ENCODE results near the gene PDGFC.

The PDGFC gene

GRCh38 chr4:156896527-156896926, 75.1 kb downstream of the PDGFC start:
- Histone ChIP-seq H3K27me3 (ENCODE audit: control insufficient read depth, insufficient read depth, low read length) (no peaks in the 10 kb centered on the region), H3K4me3 (ENCODE audit: low read length) (no peak overlapping the region), H3K36me3 (ENCODE audit: insufficient read depth, low read length) (no peaks in the 10 kb centered on the region), H3K9ac (ENCODE audit: low read depth, low read length) (no peak overlapping the region), H3K9me3 (replicated peaks; ENCODE audit: low read length) (no peaks in the 10 kb centered on the region), H3K4me2 (ENCODE audit: low read length) (no peak overlapping the region), H3K4me1 (ENCODE audit: control insufficient read depth, insufficient read depth, low read length) (peaks cover 15% of the 10 kb centered on the region)

GRCh38 chr4:156894234-156894633, 77.4 kb downstream of the PDGFC start:
- Histone ChIP-seq H3K27me3 (ENCODE audit: control insufficient read depth, insufficient read depth, low read length) (no peaks in the 10 kb centered on the region), H3K4me2 (ENCODE audit: low read length) (no peak overlapping the region), H3K4me1 (ENCODE audit: control insufficient read depth, insufficient read depth, low read length) (peaks cover 28% of the 10 kb centered on the region), H3K9ac (ENCODE audit: low read depth, low read length) (no peak overlapping the region), H3K9me3 (replicated peaks; ENCODE audit: low read length) (no peaks in the 10 kb centered on the region), H3K36me3 (ENCODE audit: insufficient read depth, low read length) (no peaks in the 10 kb centered on the region), H3K4me3 (ENCODE audit: low read length) (no peak overlapping the region)

- Histone ChIP-seq H3K9ac (ENCODE audit: low read depth, low read length) (no peak overlapping the region), H3K9me3 (replicated peaks; ENCODE audit: low read length) (no peaks in the 10 kb centered on the region), H3K27me3 (ENCODE audit: control insufficient read depth, insufficient read depth, low read length) (no peaks in the 10 kb centered on the region), H3K4me3 (ENCODE audit: low read length) (no peak overlapping the region), H3K36me3 (ENCODE audit: insufficient read depth, low read length) (no peaks in the 10 kb centered on the region), H3K4me1 (ENCODE audit: control insufficient read depth, insufficient read depth, low read length) (peaks cover 40% of the 10 kb centered on the region), H3K4me2 (ENCODE audit: low read length) (no peak overlapping the region)
Observed at GRCh38 chr4:156892805-156893204, 78.8 kb downstream of the PDGFC start.

- no peaks in the 10 kb centered on the region for H3K9me3 ChIP-seq (replicated peaks; ENCODE audit: low read length)
- H3K36me3 ChIP-seq (ENCODE audit: insufficient read depth, low read length): no peaks in the 10 kb centered on the region
- peak overlapping the region; percentile 36 for H3K9ac ChIP-seq (ENCODE audit: low read depth, low read length)
- H3K4me2 ChIP-seq (ENCODE audit: low read length): peak overlapping the region; percentile 66
- H3K4me3 ChIP-seq (ENCODE audit: low read length): peak overlapping the region; percentile 30
- H3K4me1 ChIP-seq (ENCODE audit: control insufficient read depth, insufficient read depth, low read length): peaks cover 40% of the 10 kb centered on the region
- H3K27me3 ChIP-seq (ENCODE audit: control insufficient read depth, insufficient read depth, low read length): no peaks in the 10 kb centered on the region
Observed at GRCh38 chr4:156889616-156890594, 81.7 kb downstream of the PDGFC start.

- H3K4me2 ChIP-seq (ENCODE audit: low read length): peak overlapping the region; percentile 66
- no peaks in the 10 kb centered on the region for H3K9me3 ChIP-seq (replicated peaks; ENCODE audit: low read length)
- H3K4me3 ChIP-seq (ENCODE audit: low read length): no peak overlapping the region
Observed at GRCh38 chr4:156888762-156889161, 82.8 kb downstream of the PDGFC start.

GRCh38 chr4:156886481-156886880, 85.1 kb downstream of the PDGFC start:
- no peaks in the 10 kb centered on the region for H3K9me3 ChIP-seq (replicated peaks; ENCODE audit: low read length)
- no peaks in the 10 kb centered on the region for H3K27me3 ChIP-seq (ENCODE audit: control insufficient read depth, insufficient read depth, low read length)
- H3K4me2 ChIP-seq (ENCODE audit: low read length): no peak overlapping the region
- no peak overlapping the region for H3K9ac ChIP-seq (ENCODE audit: low read depth, low read length)
- H3K4me1 ChIP-seq (ENCODE audit: control insufficient read depth, insufficient read depth, low read length): peaks cover 25% of the 10 kb centered on the region
- no peaks in the 10 kb centered on the region for H3K36me3 ChIP-seq (ENCODE audit: insufficient read depth, low read length)
- no peak overlapping the region for H3K4me3 ChIP-seq (ENCODE audit: low read length)

More at GRCh38 chr4:156888762-156889161, 82.8 kb downstream of the PDGFC start:
- Histone ChIP-seq H3K36me3 (ENCODE audit: insufficient read depth, low read length) (no peaks in the 10 kb centered on the region), H3K27me3 (ENCODE audit: control insufficient read depth, insufficient read depth, low read length) (no peaks in the 10 kb centered on the region), H3K9ac (ENCODE audit: low read depth, low read length) (no peak overlapping the region), H3K4me1 (ENCODE audit: control insufficient read depth, insufficient read depth, low read length) (peaks cover 32% of the 10 kb centered on the region)

GRCh38 chr4:156885374-156885773, 86.2 kb downstream of the PDGFC start:
- Histone ChIP-seq H3K4me2 (ENCODE audit: low read length) (no peak overlapping the region), H3K4me3 (ENCODE audit: low read length) (no peak overlapping the region), H3K27me3 (ENCODE audit: control insufficient read depth, insufficient read depth, low read length) (no peaks in the 10 kb centered on the region), H3K36me3 (ENCODE audit: insufficient read depth, low read length) (no peaks in the 10 kb centered on the region), H3K9ac (ENCODE audit: low read depth, low read length) (no peak overlapping the region), H3K9me3 (replicated peaks; ENCODE audit: low read length) (no peaks in the 10 kb centered on the region), H3K4me1 (ENCODE audit: control insufficient read depth, insufficient read depth, low read length) (peaks cover 23% of the 10 kb centered on the region)

- no peak overlapping the region for H3K4me3 ChIP-seq (ENCODE audit: low read length)
- no peaks in the 10 kb centered on the region for H3K27me3 ChIP-seq (ENCODE audit: control insufficient read depth, insufficient read depth, low read length)
- no peak overlapping the region for H3K9ac ChIP-seq (ENCODE audit: low read depth, low read length)
- peaks cover 11% of the 10 kb centered on the region for H3K4me1 ChIP-seq (ENCODE audit: control insufficient read depth, insufficient read depth, low read length)
- H3K9me3 ChIP-seq (replicated peaks; ENCODE audit: low read length): no peaks in the 10 kb centered on the region
- H3K4me2 ChIP-seq (ENCODE audit: low read length): no peak overlapping the region
- H3K36me3 ChIP-seq (ENCODE audit: insufficient read depth, low read length): no peaks in the 10 kb centered on the region
Observed at GRCh38 chr4:156884183-156884582, 87.4 kb downstream of the PDGFC start.

GRCh38 chr4:156875704-156876103, 95.9 kb downstream of the PDGFC start:
- no peaks in the 10 kb centered on the region for H3K9me3 ChIP-seq (replicated peaks; ENCODE audit: low read length)

GRCh38 chr4:156875055-156875454, 96.5 kb downstream of the PDGFC start:
- no peak overlapping the region for H3K4me2 ChIP-seq (ENCODE audit: low read length)
- no peaks in the 10 kb centered on the region for H3K27me3 ChIP-seq (ENCODE audit: control insufficient read depth, insufficient read depth, low read length)
- H3K4me3 ChIP-seq (ENCODE audit: low read length): no peak overlapping the region
- H3K4me1 ChIP-seq (ENCODE audit: control insufficient read depth, insufficient read depth, low read length): peaks cover 21% of the 10 kb centered on the region
- no peaks in the 10 kb centered on the region for H3K9me3 ChIP-seq (replicated peaks; ENCODE audit: low read length)
- no peaks in the 10 kb centered on the region for H3K36me3 ChIP-seq (ENCODE audit: insufficient read depth, low read length)
- H3K9ac ChIP-seq (ENCODE audit: low read depth, low read length): no peak overlapping the region

More at GRCh38 chr4:156875704-156876103, 95.9 kb downstream of the PDGFC start:
- H3K4me3 ChIP-seq (ENCODE audit: low read length): no peak overlapping the region
- no peaks in the 10 kb centered on the region for H3K27me3 ChIP-seq (ENCODE audit: control insufficient read depth, insufficient read depth, low read length)
- no peak overlapping the region for H3K9ac ChIP-seq (ENCODE audit: low read depth, low read length)
- no peak overlapping the region for H3K4me2 ChIP-seq (ENCODE audit: low read length)
- H3K4me1 ChIP-seq (ENCODE audit: control insufficient read depth, insufficient read depth, low read length): peaks cover 14% of the 10 kb centered on the region
- H3K36me3 ChIP-seq (ENCODE audit: insufficient read depth, low read length): no peaks in the 10 kb centered on the region

GRCh38 chr4:156873799-156874198, 97.8 kb downstream of the PDGFC start:
- Histone ChIP-seq H3K4me3 (ENCODE audit: low read length) (no peak overlapping the region), H3K36me3 (ENCODE audit: insufficient read depth, low read length) (no peaks in the 10 kb centered on the region), H3K27me3 (ENCODE audit: control insufficient read depth, insufficient read depth, low read length) (no peaks in the 10 kb centered on the region), H3K4me1 (ENCODE audit: control insufficient read depth, insufficient read depth, low read length) (peaks cover 29% of the 10 kb centered on the region), H3K9ac (ENCODE audit: low read depth, low read length) (no peak overlapping the region), H3K4me2 (ENCODE audit: low read length) (no peak overlapping the region), H3K9me3 (replicated peaks; ENCODE audit: low read length) (no peaks in the 10 kb centered on the region)

- Histone ChIP-seq H3K9me3 (replicated peaks; ENCODE audit: low read length) (no peaks in the 10 kb centered on the region), H3K9ac (ENCODE audit: low read depth, low read length) (no peak overlapping the region), H3K36me3 (ENCODE audit: insufficient read depth, low read length) (peaks cover 3% of the 10 kb centered on the region)
Observed at GRCh38 chr4:156870861-156871260, 100.7 kb downstream of the PDGFC start.

More at GRCh38 chr4:156870861-156871260, 100.7 kb downstream of the PDGFC start:
- Histone ChIP-seq H3K4me3 (ENCODE audit: low read length) (no peak overlapping the region), H3K4me1 (ENCODE audit: control insufficient read depth, insufficient read depth, low read length) (peaks cover 27% of the 10 kb centered on the region), H3K4me2 (ENCODE audit: low read length) (peak overlapping the region; percentile 31), H3K27me3 (ENCODE audit: control insufficient read depth, insufficient read depth, low read length) (no peaks in the 10 kb centered on the region)
